ENCODE measurements around the gene STEAP4.
"Not testable (repeated sequence)": the region's sequence is repeated elsewhere in the genome, so short reads cannot be mapped to it uniquely, and the experiment has no call there.

Gene STEAP4

DNA sequence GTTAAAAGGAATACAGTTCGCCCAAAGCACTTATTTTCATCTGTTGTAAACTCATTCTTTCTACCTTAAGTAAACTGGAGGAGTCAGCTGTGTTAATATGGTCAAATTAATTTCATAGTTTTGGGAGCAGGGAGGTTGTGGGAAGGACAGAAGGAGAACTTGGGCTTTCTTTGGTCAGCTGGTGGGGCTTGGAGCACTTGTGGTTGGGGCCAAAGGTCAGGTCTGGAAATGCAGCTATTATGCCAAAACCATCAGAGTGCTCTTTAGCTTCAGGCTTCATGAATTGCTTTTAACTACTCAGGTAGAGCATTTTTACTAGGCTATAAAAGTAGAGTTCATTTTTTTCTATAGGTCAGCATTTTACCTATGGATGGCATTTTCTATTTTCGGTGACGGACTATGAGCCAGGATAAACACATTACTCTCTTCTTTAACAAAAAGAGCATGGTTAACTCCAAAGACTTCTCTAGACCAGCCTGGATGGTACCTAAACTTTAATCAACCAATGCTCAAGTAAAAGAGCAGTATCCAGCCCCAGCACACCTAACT, 30.0 kb downstream of the STEAP4 start:
- H3K27ac ChIP-seq: no peak overlapping the region
- no peak for DNase-seq (ENCODE audit: low read depth, low spot score)

DNA sequence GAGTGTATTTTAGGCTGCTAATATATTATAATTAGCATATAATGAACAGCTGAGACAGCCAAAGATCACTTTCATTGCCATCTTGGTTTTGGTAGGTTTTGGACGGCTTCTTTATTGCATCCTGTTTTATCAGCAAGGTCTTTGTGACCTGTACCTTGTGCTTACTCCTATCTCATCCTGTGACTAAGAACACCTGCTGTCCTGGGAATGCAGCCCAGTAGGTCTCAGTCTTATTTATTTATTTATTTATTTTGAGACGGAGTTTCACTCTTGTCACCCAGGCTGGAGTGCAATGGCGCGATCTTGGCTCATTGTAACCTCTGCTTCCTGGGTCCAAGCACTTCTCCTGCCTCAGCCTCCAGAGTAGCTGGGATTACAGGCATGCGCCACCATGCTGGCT, 31.8 kb downstream of the STEAP4 start:
- not testable (repeated sequence) for DNase-seq (ENCODE audit: low read depth, low spot score)
- H3K27ac ChIP-seq: peak overlapping the region; percentile 7

DNA sequence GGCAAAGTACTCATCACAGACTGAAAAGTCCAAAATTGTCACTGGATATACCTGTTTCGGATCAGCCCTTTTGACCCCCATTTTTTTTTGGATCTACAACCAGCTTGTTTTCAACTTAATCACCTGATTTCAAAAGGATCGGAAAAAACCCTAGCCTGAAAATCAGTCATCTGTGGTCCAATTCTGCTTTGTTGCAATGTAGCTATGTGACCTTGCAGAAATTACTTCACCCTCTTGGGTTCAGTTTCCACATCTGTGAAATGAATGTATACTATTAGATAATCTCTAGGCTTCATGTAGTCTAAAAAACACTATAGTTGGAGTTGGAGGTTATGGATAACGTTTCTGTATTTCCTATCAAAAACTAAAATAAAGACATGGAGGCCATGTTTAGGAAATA, 37.1 kb downstream of the STEAP4 start:
- DNase-seq (ENCODE audit: low read depth, low spot score): no peak
- no peak overlapping the region for H3K27ac ChIP-seq

DNA sequence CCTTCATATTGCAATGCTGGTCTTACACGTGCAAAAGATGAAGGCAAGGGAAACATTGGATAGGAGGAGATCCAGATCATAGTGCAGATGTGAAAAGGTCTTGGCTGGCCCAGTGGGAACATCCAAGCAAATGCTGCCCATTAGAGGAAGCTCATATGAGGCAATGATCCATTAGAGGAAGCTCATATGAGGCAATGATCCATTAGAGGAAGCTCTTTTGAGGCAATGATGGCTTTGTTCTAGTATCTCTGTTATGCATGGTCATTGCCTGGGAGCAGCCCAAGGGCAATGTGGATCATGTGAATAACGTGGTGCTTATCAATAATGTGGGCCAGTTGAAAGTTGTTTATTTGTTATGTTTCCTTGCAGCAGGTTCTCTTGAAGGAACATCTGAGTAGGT, 37.8 kb downstream of the STEAP4 start:
- no peak for DNase-seq (ENCODE audit: low read depth, low spot score)
- no peak overlapping the region for H3K27ac ChIP-seq

DNA sequence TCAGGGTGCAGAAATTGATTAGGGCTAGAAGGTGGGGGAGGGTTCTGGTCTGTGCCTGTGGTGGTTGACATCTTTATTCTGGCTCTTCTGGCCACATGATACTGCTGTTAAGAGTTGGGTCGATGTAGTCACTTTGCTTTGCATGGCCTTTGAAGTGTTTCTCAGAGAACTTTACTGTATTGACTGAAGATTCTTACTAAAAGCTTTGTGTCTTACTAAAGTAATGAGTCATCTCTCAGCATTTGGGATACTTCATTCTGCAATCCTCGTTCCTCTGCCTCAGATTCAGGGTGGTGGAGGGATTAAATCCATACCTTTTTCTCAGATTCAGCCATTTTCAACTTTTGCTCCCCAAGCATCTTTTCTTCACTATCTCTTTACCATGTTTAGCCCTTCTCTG, 38.6 kb downstream of the STEAP4 start:
- no peak overlapping the region for H3K27ac ChIP-seq
- no peak for DNase-seq (ENCODE audit: low read depth, low spot score)

DNA sequence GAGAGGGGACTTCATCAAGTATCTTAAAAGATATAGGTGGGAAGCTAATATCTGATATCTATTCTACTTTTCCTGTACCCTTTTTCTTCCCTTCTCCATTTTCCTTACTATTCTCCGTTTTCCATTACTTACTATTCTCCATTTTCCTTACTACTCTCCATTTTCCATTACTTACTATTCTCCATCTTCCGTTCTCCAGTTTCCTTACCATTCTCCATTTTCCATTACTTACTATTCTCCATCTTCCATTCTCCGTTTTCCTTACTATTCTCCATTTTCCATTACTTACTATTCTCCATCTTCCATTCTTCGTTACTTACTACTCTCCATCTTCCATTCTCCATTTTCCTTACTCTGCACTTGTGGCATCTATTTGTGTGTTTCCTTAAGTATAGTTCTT, 39.3 kb downstream of the STEAP4 start:
- no peak overlapping the region for H3K27ac ChIP-seq
- DNase-seq (ENCODE audit: low read depth, low spot score): no peak

DNA sequence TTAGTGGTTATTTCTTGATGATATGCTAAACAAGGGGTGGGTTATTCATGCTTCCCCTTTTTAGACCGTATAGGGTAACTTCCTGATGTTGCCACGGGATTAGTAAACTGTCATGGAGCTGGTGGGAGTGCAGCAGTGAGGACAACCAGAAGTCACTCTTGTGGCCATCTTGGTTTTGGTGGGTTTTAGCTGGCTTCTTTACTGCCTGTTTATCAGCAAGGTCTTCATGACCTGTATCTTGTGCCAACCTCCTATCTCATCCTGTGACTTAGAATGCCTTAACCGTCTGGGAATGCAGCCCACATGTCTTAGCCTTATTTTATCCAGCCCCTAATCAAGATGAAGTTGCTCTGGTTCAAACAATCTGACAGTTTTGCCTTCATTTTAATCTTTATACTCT, 41.7 kb downstream of the STEAP4 start:
- not testable (repeated sequence) for H3K27ac ChIP-seq; DNase-seq (ENCODE audit: low read depth, low spot score)

DNA sequence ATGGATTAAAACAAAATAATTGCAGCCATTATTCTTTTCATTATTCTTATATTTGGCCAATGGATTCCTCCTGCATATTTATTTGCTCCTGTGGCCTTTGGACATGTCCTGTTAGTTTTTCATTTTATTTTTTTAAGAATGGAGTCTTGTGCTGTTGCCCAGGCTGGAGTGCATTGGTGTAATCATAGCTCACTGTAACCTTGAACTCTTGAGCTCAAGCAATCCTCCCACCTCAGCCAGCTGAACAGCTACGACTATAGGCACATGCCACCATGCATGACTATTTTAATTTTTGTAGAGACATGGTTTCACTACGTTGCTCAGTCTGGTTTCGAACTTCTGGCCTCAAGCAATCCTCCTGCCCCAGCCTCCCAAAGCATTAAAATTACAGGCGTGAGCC, 44.1 kb downstream of the STEAP4 start:
- no peak overlapping the region for H3K27ac ChIP-seq
- no peak for DNase-seq (ENCODE audit: low read depth, low spot score)

DNA sequence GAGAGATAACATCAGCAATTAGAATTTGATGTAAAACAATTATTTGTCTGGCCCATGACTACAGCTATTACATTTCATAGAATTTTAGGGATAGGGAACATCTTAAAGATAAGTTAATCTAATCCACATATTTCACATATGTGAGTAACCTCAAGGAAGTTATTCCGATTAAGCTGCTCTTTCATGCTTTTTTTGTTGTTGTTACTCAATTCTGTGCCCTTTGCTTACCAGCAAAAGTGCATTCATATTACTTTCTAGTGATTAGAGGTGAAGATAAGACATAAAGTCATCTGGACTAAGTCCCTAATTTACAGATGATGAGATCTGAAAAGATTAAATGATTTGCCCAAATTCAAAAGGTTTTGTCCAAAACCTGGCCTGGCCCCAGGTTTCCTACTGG, 46.0 kb downstream of the STEAP4 start:
- DNase-seq (ENCODE audit: low read depth, low spot score): no peak
- no peak overlapping the region for H3K27ac ChIP-seq

DNA sequence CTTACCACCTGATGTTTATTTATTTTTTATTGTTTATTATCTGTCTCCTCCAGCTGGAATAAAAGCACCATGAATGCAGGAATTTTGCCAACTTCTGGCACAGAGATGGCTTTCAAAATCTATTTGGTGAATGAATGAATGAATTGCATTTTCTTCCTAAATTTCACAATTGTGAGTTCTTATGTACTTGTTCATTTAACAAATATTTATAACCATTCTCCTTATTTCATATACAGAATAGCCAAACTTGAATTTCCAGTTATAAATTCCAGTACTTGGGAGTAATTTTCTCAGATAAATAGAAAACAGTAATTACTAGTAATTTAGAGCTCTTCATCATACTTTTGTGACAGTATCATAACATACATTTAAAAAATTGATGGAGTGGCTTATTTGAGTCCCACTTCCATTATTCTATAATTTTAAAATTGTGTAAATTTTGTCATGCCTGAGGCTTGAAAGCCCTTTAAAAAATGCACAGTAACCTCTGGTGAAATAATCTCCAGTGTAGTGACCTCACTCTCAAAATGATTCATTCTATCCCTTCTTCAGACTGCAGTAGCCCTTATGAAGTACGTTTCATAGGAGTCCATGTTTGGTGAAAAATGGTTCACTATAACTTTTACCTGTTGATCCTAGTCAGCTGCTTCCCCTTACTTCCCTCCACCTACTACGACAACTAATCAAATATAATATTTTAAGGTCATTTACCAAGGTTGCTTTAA, 46.9 kb downstream of the STEAP4 start:
- DNase-seq (ENCODE audit: low read depth, low spot score): no peak

DNA sequence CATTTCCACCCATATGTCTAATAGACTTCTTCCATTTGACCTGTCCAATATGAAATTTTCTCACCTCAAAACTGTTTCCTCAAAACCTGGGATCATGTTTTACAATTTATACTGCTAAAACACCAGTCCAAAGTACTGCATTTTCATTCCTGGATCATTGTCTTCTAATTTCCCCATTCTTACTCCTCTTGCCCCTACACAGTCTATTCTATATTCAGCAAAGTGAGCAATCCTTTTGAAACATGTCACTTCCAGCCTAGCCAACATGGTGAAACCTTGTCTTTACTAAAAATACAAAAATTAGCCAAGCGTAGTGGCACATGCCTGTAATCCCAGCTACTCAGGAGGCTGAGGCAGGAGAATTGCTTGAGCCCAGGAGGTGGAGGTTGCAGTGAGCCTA, 48.4 kb downstream of the STEAP4 start:
- DNase-seq (ENCODE audit: low read depth, low spot score); H3K27ac ChIP-seq: not testable (repeated sequence)

More for the DNA sequence above, 46.9 kb downstream of the STEAP4 start:
- H3K27ac ChIP-seq: no peak overlapping the region

DNA sequence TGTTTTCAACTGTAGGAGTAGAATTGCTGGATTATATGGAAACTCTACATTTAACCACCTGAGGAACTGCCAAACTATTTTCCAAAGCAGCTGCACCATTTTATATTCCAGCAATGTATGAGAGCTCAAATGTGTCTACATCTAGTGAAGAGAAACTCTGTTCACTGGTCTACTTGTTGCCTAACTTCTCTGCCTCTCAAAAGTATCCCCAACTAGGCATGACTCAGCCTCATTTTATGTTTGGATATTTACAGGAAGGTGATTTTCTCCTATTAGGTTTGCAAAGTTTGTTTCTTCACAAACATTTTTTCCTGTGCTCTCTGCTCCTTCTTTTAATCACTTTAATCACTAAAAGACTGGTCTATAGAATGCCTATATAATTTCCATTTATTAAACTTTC, 49.8 kb downstream of the STEAP4 start:
- DNase-seq (ENCODE audit: low read depth, low spot score): no peak
- H3K27ac ChIP-seq: peak overlapping the region; percentile 82

DNA sequence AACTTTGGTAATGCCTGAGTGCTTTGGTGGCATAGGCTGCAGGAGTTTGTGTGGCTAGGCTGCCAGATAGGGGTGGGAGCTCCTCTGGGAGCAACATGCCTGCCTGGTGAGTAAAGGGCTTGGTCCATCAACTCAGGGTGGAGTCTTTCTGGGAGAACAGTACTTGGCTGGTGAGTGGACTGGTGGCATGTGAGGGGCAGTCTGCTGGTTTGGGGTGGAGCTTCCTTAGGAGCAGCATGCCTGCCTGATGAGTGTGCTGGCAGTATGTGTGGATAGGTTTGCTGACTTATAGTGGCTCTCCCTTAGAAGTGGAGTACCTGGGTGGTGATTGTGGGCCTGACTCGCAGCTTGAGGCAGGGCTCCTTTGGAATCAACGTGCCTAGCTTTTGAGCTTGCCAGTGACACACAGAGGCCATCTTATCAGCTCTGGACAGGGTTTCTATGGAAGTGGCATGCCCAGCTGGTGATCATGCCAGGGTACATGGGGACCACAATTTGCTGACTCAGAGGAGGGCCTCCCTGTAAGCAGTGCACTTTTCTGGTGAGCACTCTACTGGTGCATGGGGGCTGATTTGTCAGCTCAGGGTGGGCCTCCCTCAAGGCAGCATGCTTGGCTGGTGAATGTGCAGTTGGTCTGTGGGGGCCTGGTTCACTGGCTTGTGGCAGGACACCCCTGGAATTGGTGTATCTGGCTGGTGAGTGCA, 51.8 kb downstream of the STEAP4 start:
- peak; percentile 97 for DNase-seq (ENCODE audit: low read depth, low spot score)

DNA sequence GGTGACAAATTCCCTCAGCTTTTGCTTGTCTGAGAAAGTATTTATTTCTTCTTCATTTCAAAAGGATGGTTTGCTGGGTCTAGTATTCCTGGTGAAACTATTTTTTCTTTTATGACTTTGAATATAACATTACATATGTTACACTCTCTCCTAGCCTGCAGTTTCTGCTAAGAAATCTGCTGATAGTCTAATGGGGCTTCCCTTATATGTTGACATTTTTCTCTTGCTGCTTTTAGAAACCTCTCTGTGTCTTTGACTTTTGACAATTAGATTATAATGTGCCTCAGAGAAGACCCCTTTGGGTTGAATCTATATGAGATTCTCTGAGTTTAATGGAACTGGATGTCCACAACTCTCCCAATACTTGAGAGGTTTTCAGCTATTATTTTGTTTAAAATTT, 53.1 kb downstream of the STEAP4 start:
- DNase-seq (ENCODE audit: low read depth, low spot score): no peak
- peak overlapping the region; percentile 82 for H3K27ac ChIP-seq

More for the DNA sequence above, 51.8 kb downstream of the STEAP4 start:
- peak overlapping the region; percentile 82 for H3K27ac ChIP-seq

DNA sequence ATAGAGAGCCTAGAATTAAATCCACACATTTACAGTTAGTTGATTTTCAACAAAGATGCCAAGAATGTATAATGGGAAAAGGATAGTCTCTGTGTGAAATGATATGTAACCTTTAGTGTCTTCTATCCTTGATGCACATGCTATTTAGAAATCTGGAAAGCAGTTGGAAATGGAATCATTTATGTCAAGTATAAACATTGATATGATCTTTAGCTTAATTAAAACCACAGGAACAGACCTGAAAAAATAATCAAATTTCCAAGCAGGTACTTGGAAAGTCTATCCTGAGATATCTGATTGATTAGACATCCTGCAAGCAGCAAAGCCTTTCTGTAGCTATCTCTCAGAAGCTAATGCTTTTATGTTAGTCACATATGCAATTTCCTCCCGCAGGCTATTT, 62.4 kb downstream of the STEAP4 start:
- DNase-seq (ENCODE audit: low read depth, low spot score): no peak
- H3K27ac ChIP-seq: no peak overlapping the region

DNA sequence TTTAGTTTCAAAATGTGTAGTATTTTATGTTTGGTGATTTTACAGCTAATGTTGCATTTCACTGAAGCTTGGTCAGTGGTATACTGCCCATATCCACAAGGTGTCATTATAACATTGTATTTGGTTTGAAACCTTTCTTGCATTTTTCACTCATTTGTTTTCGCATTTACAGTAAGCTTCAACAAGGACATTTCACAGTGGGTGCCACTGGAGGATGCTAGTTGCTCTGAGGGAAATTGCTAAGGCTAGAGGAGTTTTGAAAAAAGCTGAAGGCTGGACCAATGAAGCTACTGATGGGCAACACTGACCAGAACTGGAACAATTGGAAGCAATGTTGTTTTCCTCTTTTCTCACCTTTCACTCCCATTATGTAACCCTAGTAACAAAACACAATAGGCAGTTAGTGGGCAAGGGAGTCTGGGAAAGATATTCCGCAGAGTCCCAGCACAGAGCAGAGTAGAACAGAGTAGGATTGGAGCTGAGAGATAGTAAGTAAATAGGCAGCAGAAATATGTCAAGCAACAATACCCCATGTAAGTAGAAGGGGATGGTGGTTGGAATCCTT, 63.3 kb downstream of the STEAP4 start:
- H3K27ac ChIP-seq: no peak overlapping the region
- peak; percentile 33 for DNase-seq (ENCODE audit: low read depth, low spot score)

DNA sequence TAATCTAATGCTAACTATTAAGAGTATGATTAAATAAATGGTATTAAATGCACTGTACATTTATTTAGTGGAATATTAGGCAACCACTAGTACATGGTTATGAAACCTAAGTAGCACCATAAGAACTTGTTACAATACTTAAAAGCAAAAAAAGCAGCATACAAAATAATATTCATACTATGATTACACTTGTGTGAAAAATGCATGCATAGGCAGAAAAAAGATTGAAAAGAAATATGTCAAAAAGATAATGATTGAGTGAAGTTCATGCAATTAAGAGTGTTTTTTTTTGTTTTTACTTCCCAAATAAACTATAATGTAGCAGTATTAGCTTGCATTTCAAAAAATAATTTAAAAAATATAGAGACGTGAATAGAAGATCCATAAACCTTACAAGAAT, 66.8 kb downstream of the STEAP4 start:
- no peak overlapping the region for H3K27ac ChIP-seq
- no peak for DNase-seq (ENCODE audit: low read depth, low spot score)

DNA sequence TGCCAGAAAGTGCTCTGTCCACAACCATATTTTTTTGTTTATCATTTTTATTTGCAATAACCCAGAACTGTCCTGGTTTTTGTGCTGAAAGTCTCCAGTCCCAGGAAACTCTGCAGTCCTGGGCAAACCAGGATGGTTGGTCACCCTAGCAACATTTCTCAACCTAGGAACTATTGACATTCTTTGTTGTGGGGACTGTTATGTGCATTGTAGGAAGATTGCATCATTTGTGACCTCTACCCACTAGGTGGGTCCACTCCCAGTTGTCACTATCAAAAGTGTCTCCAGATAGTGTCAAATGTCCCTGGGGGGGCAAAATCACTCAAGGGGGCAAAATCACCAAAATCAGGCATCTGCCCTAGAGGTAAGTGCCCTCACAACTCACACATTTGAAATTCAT, 72.9 kb downstream of the STEAP4 start:
- H3K27ac ChIP-seq: no peak overlapping the region
- DNase-seq (ENCODE audit: low read depth, low spot score): no peak

DNA sequence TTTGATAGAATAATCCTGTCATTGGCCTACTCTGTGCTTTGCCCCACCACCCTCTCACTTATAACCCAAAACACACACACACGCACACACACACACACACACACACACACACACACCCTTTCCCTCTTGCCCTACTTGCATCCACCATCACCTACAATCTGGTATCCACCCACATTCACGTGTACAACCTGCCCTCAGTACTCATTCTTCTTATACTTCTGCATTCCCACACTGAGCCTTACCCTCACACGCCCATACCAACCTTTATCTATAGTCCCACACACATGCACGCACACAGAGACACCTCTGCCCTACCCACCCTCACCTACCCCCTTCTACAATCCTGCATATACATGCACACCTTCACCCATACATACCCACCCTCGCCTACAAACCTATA, 76.0 kb downstream of the STEAP4 start:
- DNase-seq (ENCODE audit: low read depth, low spot score): no peak
- H3K27ac ChIP-seq: no peak overlapping the region

DNA sequence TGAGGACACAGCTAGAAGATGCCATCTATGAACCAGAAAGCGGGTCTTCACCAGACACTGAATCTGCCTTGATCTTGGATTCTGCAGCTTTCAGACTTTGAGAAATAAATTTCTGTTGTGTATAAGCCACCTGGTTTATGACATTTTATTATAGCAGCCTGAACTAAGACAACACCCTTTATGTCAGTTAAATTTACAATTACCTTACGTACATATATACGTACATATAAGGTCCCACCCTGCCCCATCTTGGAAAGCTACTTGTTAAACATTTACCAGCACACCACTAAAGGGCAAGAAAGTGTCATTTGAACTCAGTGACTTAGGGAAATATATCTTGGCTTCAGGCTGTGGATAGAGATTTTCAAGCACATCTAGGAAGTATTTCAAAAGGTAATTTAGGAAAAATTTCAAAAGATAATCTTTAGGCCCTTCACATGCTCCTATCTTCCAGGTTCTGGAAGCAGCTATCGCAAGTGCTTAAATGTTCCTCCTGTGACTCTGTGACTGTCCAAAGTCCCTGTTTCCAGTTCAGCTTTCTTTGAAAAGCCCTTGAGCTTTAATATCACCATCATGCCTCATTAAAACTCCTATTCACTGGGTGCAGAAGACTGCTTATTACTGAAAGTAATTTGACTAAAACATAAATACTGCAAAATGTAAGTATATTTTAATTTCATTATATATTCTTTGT, 77.2 kb downstream of the STEAP4 start:
- DNase-seq (ENCODE audit: low read depth, low spot score): no peak
- no peak overlapping the region for H3K27ac ChIP-seq
